Ovary (tissue), 3 donors: ENCODE results near the gene DOCK1.

Experiments
- EP300 ChIP-seq: sonication (generic); formaldehyde crosslinking; IDR thresholded peaks from one replicate; pipeline ENCODE4 v1.6.1; 2017; ENCODE audit warnings: antibody characterized with exemption
- POLR2A ChIP-seq: fragments of 450-650 bp; IDR thresholded peaks from one replicate; pipeline ENCODE4 v1.6.1; 2017; ENCODE audit warnings: antibody characterized with exemption, mild to moderate bottlenecking, moderate library complexity
- TF ChIP-seq, protein P1 (sequence below), 3 donors: fragments of 450-650 bp in 2 of 3; fragments of 200-600 bp in 1 of 3; IDR thresholded peaks; one replicate each; pipeline versions ENCODE4 v1.5.1 to v1.8.0; 2016 to 2022; ENCODE audit warnings: antibody characterized with exemption in 3 of 3, mild to moderate bottlenecking in 1 of 3
- donor health status: DM: no; HTN: no; CAD: no.

GRCh38 chr10:127186813-127187212 lies 281.6 kb downstream of the DOCK1 start:
- no peak for TF ChIP-seq EP300
- TF ChIP-seq, protein P1, sequence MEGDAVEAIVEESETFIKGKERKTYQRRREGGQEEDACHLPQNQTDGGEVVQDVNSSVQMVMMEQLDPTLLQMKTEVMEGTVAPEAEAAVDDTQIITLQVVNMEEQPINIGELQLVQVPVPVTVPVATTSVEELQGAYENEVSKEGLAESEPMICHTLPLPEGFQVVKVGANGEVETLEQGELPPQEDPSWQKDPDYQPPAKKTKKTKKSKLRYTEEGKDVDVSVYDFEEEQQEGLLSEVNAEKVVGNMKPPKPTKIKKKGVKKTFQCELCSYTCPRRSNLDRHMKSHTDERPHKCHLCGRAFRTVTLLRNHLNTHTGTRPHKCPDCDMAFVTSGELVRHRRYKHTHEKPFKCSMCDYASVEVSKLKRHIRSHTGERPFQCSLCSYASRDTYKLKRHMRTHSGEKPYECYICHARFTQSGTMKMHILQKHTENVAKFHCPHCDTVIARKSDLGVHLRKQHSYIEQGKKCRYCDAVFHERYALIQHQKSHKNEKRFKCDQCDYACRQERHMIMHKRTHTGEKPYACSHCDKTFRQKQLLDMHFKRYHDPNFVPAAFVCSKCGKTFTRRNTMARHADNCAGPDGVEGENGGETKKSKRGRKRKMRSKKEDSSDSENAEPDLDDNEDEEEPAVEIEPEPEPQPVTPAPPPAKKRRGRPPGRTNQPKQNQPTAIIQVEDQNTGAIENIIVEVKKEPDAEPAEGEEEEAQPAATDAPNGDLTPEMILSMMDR (IDR thresholded peaks at IDR 0.05) = no peak
- TF ChIP-seq POLR2A = no peak
